WTC11 (cell line): Measurements from ENCODE around the gene TRMT112. TPM values are rescaled to one million over a fixed set of nuclear protein-coding genes. Genes with fewer than 3 reads are reported as not detected.
"Not testable (repeated sequence)": the region's sequence is repeated elsewhere in the genome, so short reads cannot be mapped to it uniquely, and the experiment has no call there.

ENCODE experiments used
- ATAC-seq: fragments of 200-7000 bp; cut with Tn5 transposase; 2 replicates; pipeline ENCODE4 v1.10.0; 2021; ENCODE audit warnings: mild to moderate bottlenecking, moderate library complexity
- CTCF ChIA-PET: fragments of 300-600 bp; sonication (Branson Sonifier 250); formaldehyde crosslinking; loops from one replicate; lab custom pipeline; 2021; ENCODE audit warnings: antibody characterized with exemption; lab: Charles Lee
- POLR2A ChIA-PET: fragments of 350-600 bp; sonication (Branson Sonifier 250); formaldehyde crosslinking; loops from one replicate; lab custom pipeline; 2021; ENCODE audit warnings: antibody characterized with exemption; lab: Charles Lee
- DNase-seq: peaks from one replicate; pipeline ENCODE4 v3.0.0; 2021; ENCODE audit warnings: low spot score
- H3K27ac Mint-ChIP-seq: 2 replicates; pipeline ENCODE4 v1.8.0; 2021; ENCODE audit warnings: mixed read lengths
- H3K27me3 Mint-ChIP-seq: 2 replicates; pipeline ENCODE4 v1.8.0; 2021; ENCODE audit warnings: low read depth, mild to moderate bottlenecking, moderate library complexity, mixed read lengths
- H3K36me3 Mint-ChIP-seq: 2 replicates; pipeline ENCODE4 v1.8.0; 2021; ENCODE audit warnings: mixed read lengths
- H3K4me1 Mint-ChIP-seq: 2 replicates; pipeline ENCODE4 v1.8.0; 2022; ENCODE audit warnings: mixed read lengths
- H3K4me3 Mint-ChIP-seq: 2 replicates; pipeline ENCODE4 v1.8.0; 2021; ENCODE audit warnings: mild to moderate bottlenecking, moderate library complexity, mixed read lengths
- H3K9me3 Mint-ChIP-seq: 2 replicates; pipeline ENCODE4 v1.8.0; 2021; ENCODE audit warnings: mixed read lengths
- ATF1 ChIP-seq: sonication (generic); formaldehyde crosslinking; IDR thresholded peaks from 2 replicates; pipeline ENCODE4 v1.8.1; 2023; ENCODE audit warnings: mild to moderate bottlenecking, moderate library complexity, missing genetic modification reagents
- ATF3 ChIP-seq: sonication (generic); formaldehyde crosslinking; conservative IDR thresholded peaks from 2 replicates; pipeline ENCODE4 v1.8.1; 2022; ENCODE audit warnings: mild to moderate bottlenecking, missing genetic modification reagents
- E2F1 ChIP-seq: sonication (generic); formaldehyde crosslinking; IDR thresholded peaks from 2 replicates; pipeline ENCODE4 v1.8.0; 2022; ENCODE audit warnings: mild to moderate bottlenecking, missing genetic modification reagents
- E2F5 ChIP-seq: sonication (generic); formaldehyde crosslinking; IDR thresholded peaks from 2 replicates; pipeline ENCODE4 v1.8.1; 2022; ENCODE audit warnings: mild to moderate bottlenecking, moderate library complexity, missing genetic modification reagents
- ELF4 ChIP-seq: sonication (generic); formaldehyde crosslinking; IDR thresholded peaks from 2 replicates; pipeline ENCODE4 v1.8.1; 2022; ENCODE audit warnings: low read depth, mild to moderate bottlenecking, moderate library complexity, missing genetic modification reagents
- EMX1 ChIP-seq: fragments of 250-450 bp; sonication (Bioruptor Pico); IDR thresholded peaks from 2 replicates; pipeline ENCODE4 v1.8.0; 2021; ENCODE audit warnings: mild to moderate bottlenecking
- ERG ChIP-seq: fragments of 250-450 bp; sonication (Bioruptor Pico); IDR thresholded peaks from 2 replicates; pipeline ENCODE4 v1.8.0; 2021; ENCODE audit warnings: mild to moderate bottlenecking
- FOXJ3 ChIP-seq: sonication (generic); formaldehyde crosslinking; IDR thresholded peaks from 2 replicates; pipeline ENCODE4 v1.9.0; 2021; ENCODE audit warnings: missing genetic modification reagents, mild to moderate bottlenecking, borderline replicate concordance
- HMGA2 ChIP-seq: fragments of 250-450 bp; sonication (Bioruptor Pico); IDR thresholded peaks from 2 replicates; pipeline ENCODE4 v1.4.0; 2021; ENCODE audit warnings: mild to moderate bottlenecking, moderate library complexity
- IRF1 ChIP-seq: sonication (generic); formaldehyde crosslinking; IDR thresholded peaks from 2 replicates; pipeline ENCODE4 v1.8.0; 2023; ENCODE audit warnings: missing genetic modification reagents
- MAX ChIP-seq: sonication (generic); formaldehyde crosslinking; IDR thresholded peaks from 2 replicates; pipeline ENCODE4 v1.8.0; 2022; ENCODE audit warnings: mild to moderate bottlenecking, missing genetic modification reagents
- OVOL2 ChIP-seq: fragments of 250-450 bp; sonication (Bioruptor Pico); IDR thresholded peaks from 2 replicates; pipeline ENCODE4 v1.9.0; 2021; ENCODE audit warnings: mild to moderate bottlenecking, borderline replicate concordance
- PREB ChIP-seq: sonication (generic); formaldehyde crosslinking; IDR thresholded peaks from 2 replicates; pipeline ENCODE4 v1.8.1; 2022; ENCODE audit warnings: mild to moderate bottlenecking, missing genetic modification reagents, moderate library complexity, borderline replicate concordance
- PRRX2 ChIP-seq: fragments of 250-450 bp; sonication (Bioruptor Pico); IDR thresholded peaks from 2 replicates; pipeline ENCODE4 v1.8.0; 2021; ENCODE audit warnings: mild to moderate bottlenecking
- RORB ChIP-seq: fragments of 250-450 bp; sonication (Bioruptor Pico); IDR thresholded peaks from 2 replicates; pipeline ENCODE4 v1.9.0; 2021; ENCODE audit warnings: mild to moderate bottlenecking
- TEAD1 ChIP-seq: sonication (generic); formaldehyde crosslinking; IDR thresholded peaks from 2 replicates; pipeline ENCODE4 v1.8.0; 2022; ENCODE audit warnings: mild to moderate bottlenecking, missing genetic modification reagents
- ZNF317 ChIP-seq: sonication (generic); formaldehyde crosslinking; IDR thresholded peaks from 2 replicates; pipeline ENCODE4 v1.8.1; 2023; ENCODE audit warnings: low read depth, mild to moderate bottlenecking, moderate library complexity, missing genetic modification reagents, borderline replicate concordance
- total RNA-seq: library from RNA; stranded (reverse); gene quantifications from 3 replicates; pipeline ENCODE4 v1.2.3, GENCODE V29; 2021

The TRMT112 gene
- total RNA-seq, 1 experiment from 2014 or later: 285 TPM

- CTCF ChIA-PET: interaction anchor here (1.4 to 3.8 kb wide), 8 partner anchors 12 to 133 kb away, joined by 3 to 173 read pairs (median 36); partner anchors contain the start of genes CCDC88B, ESRRA and PLCB3
- TF ChIP-seq PRRX2 (CRISPR knock-in tag): 0 out of 2 replicates have a peak, but pooled peaks have one; percentile 54
- Mint-ChIP-seq H3K27ac (peak overlapping the region; percentile 99), H3K36me3 (peaks cover 22% of the 10 kb centered on the region), H3K4me1 (peaks cover 17% of the 10 kb centered on the region), H3K4me3 (peak overlapping the region; percentile 90)
- H3K27me3 Mint-ChIP-seq, ATAC-seq, H3K9me3 Mint-ChIP-seq, DNase-seq: not testable (repeated sequence)
- POLR2A ChIA-PET: interaction anchor here (1.8 to 3.0 kb wide), 4 partner anchors 15 to 131 kb away, joined by 6 to 16 read pairs (median 11); partner anchors contain the start of gene STIP1
These were observed 1.5 kb downstream of the TRMT112 start for GRCh38 chr11:64315667-64316526.

- POLR2A ChIA-PET: no interaction called here
- CTCF ChIA-PET: interaction anchor here (0.9 to 4.9 kb wide), 5 partner anchors 16 to 40 kb away, joined by 3 to 37 read pairs (median 4); no protein-coding TSS in a partner anchor
- DNase-seq: no peak
- H3K4me1 Mint-ChIP-seq: peaks cover 17% of the 10 kb centered on the region
- H3K9me3 Mint-ChIP-seq: no peaks in the 10 kb centered on the region
- H3K4me3 Mint-ChIP-seq: peak overlapping the region; percentile 25
- no peaks in the 10 kb centered on the region for H3K27me3 Mint-ChIP-seq
- peak; percentile 3; the same call in 1 of the 2 replicates for ATAC-seq
- H3K27ac Mint-ChIP-seq: peak overlapping the region; percentile 88
- peaks cover 15% of the 10 kb centered on the region for H3K36me3 Mint-ChIP-seq
- no peak for TF ChIP-seq ELF4
- TF ChIP-seq, all 79 proteins: peak for 0
These were observed 2.4 kb downstream of the TRMT112 start for GRCh38 chr11:64314805-64315561.

GRCh38 chr11:64314146-64314804 is 3.1 kb downstream of the TRMT112 start:
- ChIA-PET CTCF (interaction anchor here (0.9 to 4.9 kb wide), 5 partner anchors 17 to 41 kb away, joined by 3 to 37 read pairs (median 4); no protein-coding TSS in a partner anchor), POLR2A (interaction anchor here (0.5 kb wide), 1 partner anchor 631 kb away, joined by 3 read pairs; no protein-coding TSS in a partner anchor)
- peak overlapping the region; percentile 88 for H3K27ac Mint-ChIP-seq
- TF ChIP-seq ZNF317 (CRISPR knock-in tag): no peak
- no peak for TF ChIP-seq E2F1 (CRISPR knock-in tag)
- no peak for ATAC-seq
- H3K4me3 Mint-ChIP-seq: no peak overlapping the region
- no peaks in the 10 kb centered on the region for H3K27me3 Mint-ChIP-seq
- peaks cover 15% of the 10 kb centered on the region for H3K4me1 Mint-ChIP-seq
- no peak for DNase-seq
- no peaks in the 10 kb centered on the region for H3K9me3 Mint-ChIP-seq
- H3K36me3 Mint-ChIP-seq: peaks cover 15% of the 10 kb centered on the region

GRCh38 chr11:64313491-64314145 is 3.7 kb downstream of the TRMT112 start:
- CTCF ChIA-PET: interaction anchor here (0.9 to 4.9 kb wide), 4 partner anchors 18 to 42 kb away, joined by 4 to 37 read pairs (median 4); no protein-coding TSS in a partner anchor
- Mint-ChIP-seq H3K4me3 (no peak overlapping the region), H3K36me3 (peaks cover 15% of the 10 kb centered on the region), H3K4me1 (peaks cover 10% of the 10 kb centered on the region), H3K9me3 (no peaks in the 10 kb centered on the region), H3K27ac (peak overlapping the region; percentile 91), H3K27me3 (no peaks in the 10 kb centered on the region)
- ATAC-seq (no peak), DNase-seq (no peak)
- POLR2A ChIA-PET: interaction anchor here (0.5 kb wide), 1 partner anchor 630 kb away, joined by 3 read pairs; no protein-coding TSS in a partner anchor
- TF ChIP-seq HMGA2 (CRISPR knock-in tag): no peak
- TF ChIP-seq RORB (CRISPR knock-in tag): no peak
- TF ChIP-seq PREB (CRISPR knock-in tag): no peak
- TF ChIP-seq IRF1 (CRISPR knock-in tag): no peak
- no peak for TF ChIP-seq E2F5 (CRISPR knock-in tag)
- TF ChIP-seq ATF3: no peak
- TF ChIP-seq ERG (CRISPR knock-in tag): no peak
- no peak for TF ChIP-seq FOXJ3 (CRISPR knock-in tag)
- TF ChIP-seq EMX1 (CRISPR knock-in tag): no peak
- no peak for TF ChIP-seq OVOL2
- TF ChIP-seq ATF1 (CRISPR knock-in tag): no peak
- TF ChIP-seq MAX (CRISPR knock-in tag): no peak
- TF ChIP-seq TEAD1 (CRISPR knock-in tag): no peak
